KMS-11 (cell line): Measurements from ENCODE around the gene HEPACAM.

ENCODE experiments used
- H2AFZ ChIP-seq: fragments of 200-600 bp; sonication (generic); 2 replicates; pipeline ENCODE4 v1.6.1; 2016; ENCODE audit warnings: antibody characterized with exemption, mixed run types, low read depth
- H3K27ac ChIP-seq: fragments of 200-600 bp; sonication (generic); 2 replicates; pipeline ENCODE4 v1.6.1; 2016; ENCODE audit warnings: mild to moderate bottlenecking, mixed run types
- H3K27me3 ChIP-seq: fragments of 200-600 bp; sonication (generic); 2 replicates; pipeline ENCODE4 v1.6.1; 2017; ENCODE audit warnings: mild to moderate bottlenecking, low read depth, mixed run types, moderate library complexity; ENCODE audit not compliant: insufficient read depth
- H3K36me3 ChIP-seq: fragments of 200-600 bp; sonication (generic); 2 replicates; pipeline ENCODE4 v1.6.1; 2017; ENCODE audit warnings: mild to moderate bottlenecking, mixed run types; ENCODE audit not compliant: insufficient read depth
- H3K4me1 ChIP-seq: fragments of 200-600 bp; sonication (generic); 2 replicates; pipeline ENCODE4 v1.6.1; 2016; ENCODE audit warnings: mild to moderate bottlenecking, low read depth, mixed run types; ENCODE audit not compliant: poor library complexity, severe bottlenecking
- H3K4me2 ChIP-seq: fragments of 200-600 bp; sonication (generic); 2 replicates; pipeline ENCODE4 v1.7.0; 2016; ENCODE audit warnings: mild to moderate bottlenecking, mixed run types
- H3K4me3 ChIP-seq: fragments of 200-600 bp; sonication (generic); IDR thresholded peaks from 2 replicates; pipeline ENCODE4 v1.6.1; 2017; ENCODE audit warnings: low read depth, low read length, mixed read lengths; ENCODE audit not compliant: insufficient read depth
- H3K79me2 ChIP-seq: fragments of 200-600 bp; sonication (generic); 2 replicates; pipeline ENCODE4 v1.6.1; 2016; ENCODE audit warnings: low read depth, mixed run types; ENCODE audit not compliant: insufficient read depth
- H3K9ac ChIP-seq: fragments of 200-600 bp; sonication (generic); 2 replicates; pipeline ENCODE4 v1.6.1; 2016; ENCODE audit warnings: mild to moderate bottlenecking, mixed run types
- H4K20me1 ChIP-seq: fragments of 200-600 bp; sonication (generic); 2 replicates; pipeline ENCODE4 v1.6.1; 2016; ENCODE audit warnings: mild to moderate bottlenecking, mixed run types; ENCODE audit not compliant: insufficient read depth
- TF ChIP-seq, protein P1 (sequence below): fragments of 200-600 bp; sonication (generic); conservative IDR thresholded peaks from 2 replicates; pipeline ENCODE4 v1.6.1; 2017; ENCODE audit warnings: low read depth, mild to moderate bottlenecking, antibody characterized with exemption, low read length, moderate library complexity, mixed read lengths

Gene HEPACAM

DNA sequence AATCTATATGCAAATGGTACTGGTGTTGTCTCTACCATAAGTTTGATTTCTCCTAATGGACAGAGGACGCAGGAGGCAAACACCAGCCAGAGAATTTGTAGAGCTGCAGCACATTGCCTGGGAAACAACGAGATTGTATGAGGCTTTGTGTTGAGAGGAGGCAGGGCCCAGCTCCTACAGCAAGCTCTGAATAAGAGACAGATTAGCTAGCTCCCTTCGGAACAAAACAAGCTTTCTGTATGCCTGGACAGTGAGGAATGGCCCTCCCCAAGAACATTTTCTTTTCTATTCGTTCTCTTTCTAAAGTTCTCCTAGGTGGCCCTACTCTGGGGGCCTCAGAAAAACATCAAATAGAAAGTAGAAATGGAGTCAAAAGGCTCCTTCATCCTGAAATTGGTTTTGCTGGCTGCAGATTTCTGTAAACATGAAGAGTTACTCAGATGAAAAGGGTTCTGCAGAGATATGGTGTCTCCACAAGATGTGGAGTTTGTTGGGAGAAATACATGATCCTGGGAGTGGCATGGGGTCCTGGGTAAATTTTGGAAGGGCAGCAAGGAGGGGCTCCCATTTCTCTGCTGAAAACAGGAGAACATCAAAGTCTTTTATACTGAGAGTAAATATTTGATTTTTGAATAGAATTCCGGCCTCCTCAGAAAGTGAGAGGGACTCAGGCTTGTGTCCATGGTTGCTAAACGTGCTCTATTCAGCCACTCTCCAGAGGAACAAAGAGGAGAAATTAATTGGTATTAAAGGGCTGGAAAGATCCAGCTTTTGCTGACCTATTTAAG, 6.8 kb upstream of the HEPACAM start:
- no peaks in the 10 kb centered on the region for H4K20me1 ChIP-seq
- H2AFZ ChIP-seq = no peak overlapping the region
- TF ChIP-seq, protein P1, sequence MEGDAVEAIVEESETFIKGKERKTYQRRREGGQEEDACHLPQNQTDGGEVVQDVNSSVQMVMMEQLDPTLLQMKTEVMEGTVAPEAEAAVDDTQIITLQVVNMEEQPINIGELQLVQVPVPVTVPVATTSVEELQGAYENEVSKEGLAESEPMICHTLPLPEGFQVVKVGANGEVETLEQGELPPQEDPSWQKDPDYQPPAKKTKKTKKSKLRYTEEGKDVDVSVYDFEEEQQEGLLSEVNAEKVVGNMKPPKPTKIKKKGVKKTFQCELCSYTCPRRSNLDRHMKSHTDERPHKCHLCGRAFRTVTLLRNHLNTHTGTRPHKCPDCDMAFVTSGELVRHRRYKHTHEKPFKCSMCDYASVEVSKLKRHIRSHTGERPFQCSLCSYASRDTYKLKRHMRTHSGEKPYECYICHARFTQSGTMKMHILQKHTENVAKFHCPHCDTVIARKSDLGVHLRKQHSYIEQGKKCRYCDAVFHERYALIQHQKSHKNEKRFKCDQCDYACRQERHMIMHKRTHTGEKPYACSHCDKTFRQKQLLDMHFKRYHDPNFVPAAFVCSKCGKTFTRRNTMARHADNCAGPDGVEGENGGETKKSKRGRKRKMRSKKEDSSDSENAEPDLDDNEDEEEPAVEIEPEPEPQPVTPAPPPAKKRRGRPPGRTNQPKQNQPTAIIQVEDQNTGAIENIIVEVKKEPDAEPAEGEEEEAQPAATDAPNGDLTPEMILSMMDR = no peak
- H3K27ac ChIP-seq = no peak overlapping the region
- H3K27me3 ChIP-seq = no peaks in the 10 kb centered on the region
- H3K4me1 ChIP-seq = no peaks in the 10 kb centered on the region
- no peak overlapping the region for H3K4me2 ChIP-seq
- no peak overlapping the region for H3K9ac ChIP-seq
- H3K4me3 ChIP-seq = no peak overlapping the region
- no peaks in the 10 kb centered on the region for H3K36me3 ChIP-seq
- no peaks in the 10 kb centered on the region for H3K79me2 ChIP-seq

DNA sequence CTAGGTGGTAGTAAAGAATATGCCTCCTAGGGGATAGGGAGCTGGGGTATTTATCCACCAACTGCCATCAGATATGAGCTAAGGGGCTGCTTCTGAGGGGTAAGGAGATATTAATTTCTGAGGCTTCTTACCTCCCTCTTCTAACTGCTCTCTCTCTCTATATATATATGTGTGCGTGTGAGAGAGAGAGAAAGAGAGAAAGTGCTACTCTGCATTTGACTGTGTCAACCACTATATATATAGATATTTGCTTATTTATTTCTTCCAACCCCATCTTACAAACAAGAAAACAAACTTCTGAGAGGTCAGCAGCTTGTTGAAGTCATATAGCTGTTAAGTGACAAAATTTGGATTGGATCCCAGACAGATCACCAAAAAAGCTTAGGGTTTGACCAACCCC, 5.9 kb upstream of the HEPACAM start:
- no peak overlapping the region for H3K4me2 ChIP-seq
- H3K4me3 ChIP-seq = no peak overlapping the region
- TF ChIP-seq, protein P1 = no peak
- H4K20me1 ChIP-seq = no peaks in the 10 kb centered on the region
- H2AFZ ChIP-seq = no peak overlapping the region
- H3K79me2 ChIP-seq = no peaks in the 10 kb centered on the region
- no peaks in the 10 kb centered on the region for H3K27me3 ChIP-seq
- H3K36me3 ChIP-seq = no peaks in the 10 kb centered on the region
- H3K4me1 ChIP-seq = no peaks in the 10 kb centered on the region
- no peak overlapping the region for H3K27ac ChIP-seq
- no peak overlapping the region for H3K9ac ChIP-seq

DNA sequence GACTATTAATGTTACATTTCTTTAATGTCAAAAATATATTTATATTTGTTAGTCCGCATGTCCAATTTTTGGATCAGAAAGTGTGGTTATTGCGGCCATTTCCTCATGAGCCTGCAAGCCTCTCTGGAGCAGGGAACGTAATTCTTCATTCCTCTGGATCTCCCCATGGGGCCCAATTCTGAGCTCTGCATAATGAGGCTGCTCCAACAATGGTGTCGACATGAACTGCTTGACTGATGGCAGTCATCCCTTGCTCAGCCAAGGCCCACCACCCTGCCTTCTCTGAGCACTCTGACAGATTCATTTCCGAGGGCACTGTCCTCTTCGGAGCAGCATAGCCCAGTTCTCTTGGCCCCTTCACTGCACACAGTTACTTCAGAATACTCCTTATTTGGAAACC, 3.1 kb upstream of the HEPACAM start:
- H4K20me1 ChIP-seq = no peaks in the 10 kb centered on the region
- TF ChIP-seq, protein P1 = no peak
- H3K4me2 ChIP-seq = no peak overlapping the region
- H3K79me2 ChIP-seq = no peaks in the 10 kb centered on the region
- H3K4me1 ChIP-seq = no peaks in the 10 kb centered on the region
- no peak overlapping the region for H3K9ac ChIP-seq
- no peak overlapping the region for H2AFZ ChIP-seq
- no peaks in the 10 kb centered on the region for H3K27me3 ChIP-seq
- H3K27ac ChIP-seq = no peak overlapping the region
- H3K4me3 ChIP-seq = no peak overlapping the region
- no peaks in the 10 kb centered on the region for H3K36me3 ChIP-seq

DNA sequence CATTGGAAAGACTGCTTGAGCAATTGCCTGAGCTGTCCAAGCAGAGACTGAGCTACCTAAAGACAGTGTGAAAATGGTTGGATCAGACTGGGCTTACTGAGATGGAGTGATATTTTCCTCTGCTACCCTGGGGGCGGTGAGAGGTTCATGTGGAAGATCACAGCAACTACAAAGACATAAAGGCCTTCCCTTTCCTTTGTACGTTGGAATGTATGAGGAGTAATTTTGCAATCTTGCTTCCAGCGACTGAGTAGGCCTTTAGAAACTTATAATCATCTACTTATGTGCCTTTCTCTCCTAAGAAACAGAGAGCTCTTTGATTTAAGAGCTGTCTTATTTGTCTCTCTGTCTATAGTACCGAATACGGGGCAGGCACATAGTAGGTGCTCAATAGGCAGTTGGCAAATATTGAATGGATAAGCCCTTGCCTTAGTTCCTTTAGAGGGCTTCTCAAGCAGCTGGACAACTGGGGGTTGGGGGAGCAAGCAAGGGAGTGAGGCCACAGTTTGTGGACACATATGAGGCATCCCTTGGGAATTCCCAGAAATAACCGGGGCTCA, 2.4 kb upstream of the HEPACAM start:
- H3K36me3 ChIP-seq = no peaks in the 10 kb centered on the region
- H3K4me1 ChIP-seq = no peaks in the 10 kb centered on the region
- no peaks in the 10 kb centered on the region for H4K20me1 ChIP-seq
- H3K9ac ChIP-seq = no peak overlapping the region
- TF ChIP-seq, protein P1 = no peak
- H3K79me2 ChIP-seq = no peaks in the 10 kb centered on the region
- H3K4me2 ChIP-seq = no peak overlapping the region
- no peak overlapping the region for H3K27ac ChIP-seq
- no peak overlapping the region for H2AFZ ChIP-seq
- no peak overlapping the region for H3K4me3 ChIP-seq
- H3K27me3 ChIP-seq = no peaks in the 10 kb centered on the region
